Brain microvascular endothelial cell (primary cell): ENCODE data around the gene AHRR.
A peak's percentile ranks its signal among the peaks of the same experiment; 100 is the strongest.

Experiments
- DNase-seq: peaks from one replicate; pipeline ENCODE4 v3.0.0-alpha.2; 2020
- H3K27ac ChIP-seq: fragments of 250-450 bp; sonication (Bioruptor Pico); 2 replicates; pipeline ENCODE4 v1.5.1; 2020; ENCODE audit warnings: mild to moderate bottlenecking, moderate library complexity
- H3K27me3 ChIP-seq: fragments of 250-450 bp; sonication (Bioruptor Pico); replicated peaks from 2 replicates; pipeline ENCODE4 v1.5.1; 2020; ENCODE audit warnings: mild to moderate bottlenecking
- H3K36me3 ChIP-seq: fragments of 250-450 bp; sonication (Bioruptor Pico); replicated peaks from 2 replicates; pipeline ENCODE4 v1.5.1; 2020; ENCODE audit warnings: mild to moderate bottlenecking
- H3K4me3 ChIP-seq: 2 replicates; pipeline ENCODE4 v1.5.1; 2011; ENCODE audit warnings: low read depth, mild to moderate bottlenecking, control low read depth, low read length, moderate library complexity
- CTCF ChIP-seq: IDR thresholded peaks from 2 replicates; pipeline ENCODE4 v1.5.1; 2011; ENCODE audit warnings: low read depth, mild to moderate bottlenecking, moderate library complexity, low read length, control low read depth, inconsistent platforms; ENCODE audit errors: missing control alignments
- in situ Hi-C: cut with HindIII; loops from 2 replicates; pipeline ENCODE4 v1.10.0; 2017; ENCODE audit warnings: low sequenced_read_pairs, low pct_ligation_motif_present

The AHRR gene

DNA sequence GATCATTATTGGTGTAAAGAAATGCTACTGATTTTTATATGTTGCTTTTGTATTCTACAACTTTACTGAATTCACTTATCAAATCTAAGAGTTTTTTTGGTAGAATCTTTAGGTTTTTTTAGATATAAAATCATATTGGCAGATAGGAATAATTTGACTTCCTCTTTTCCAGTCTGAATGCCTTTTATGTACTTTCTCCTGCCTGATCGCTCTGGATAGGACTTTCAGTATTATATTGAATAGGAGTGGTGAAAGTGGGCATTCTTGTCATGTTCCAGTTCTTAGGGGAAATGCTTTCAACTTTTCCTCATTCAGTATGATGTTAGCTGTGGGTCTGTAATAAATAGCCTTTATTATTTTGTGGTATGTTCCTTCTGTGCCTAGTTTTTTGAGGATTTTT is 8.3 kb downstream of the AHRR start:
- Histone ChIP-seq H3K27ac (no peak overlapping the region), H3K4me3 (no peak overlapping the region), H3K36me3 (no peaks in the 10 kb centered on the region), H3K27me3 (no peaks in the 10 kb centered on the region)
- DNase-seq, result no peak
- in situ Hi-C loops, result no loop called here
- no peak for TF ChIP-seq CTCF

DNA sequence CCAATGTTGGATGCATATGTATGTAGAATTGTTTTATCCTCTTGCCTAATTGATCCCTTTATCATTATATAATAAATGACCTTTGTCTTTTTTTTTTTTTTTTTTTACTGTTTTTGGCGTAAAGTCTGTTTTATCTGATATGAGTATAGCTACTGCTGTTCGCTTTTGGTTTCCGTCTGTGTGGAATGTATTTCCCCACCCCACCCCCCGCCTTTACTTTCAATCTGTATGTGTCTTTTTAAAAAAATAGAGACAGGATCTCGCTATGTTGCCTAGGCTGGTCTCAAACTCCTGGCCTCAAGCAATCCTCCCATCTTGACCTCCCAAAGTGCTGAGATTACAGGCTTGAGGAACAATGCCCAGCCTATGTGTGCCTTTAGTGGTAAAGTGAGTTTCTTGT is 11.3 kb downstream of the AHRR start:
- no peaks in the 10 kb centered on the region for H3K36me3 ChIP-seq
- no peaks in the 10 kb centered on the region for H3K27me3 ChIP-seq
- H3K27ac ChIP-seq, result no peak overlapping the region
- in situ Hi-C loops, result no loop called here
- no peak for TF ChIP-seq CTCF
- H3K4me3 ChIP-seq, result no peak overlapping the region
- no peak for DNase-seq

GRCh38 chr5:333945-334344 is 12.4 kb downstream of the AHRR start:
- no peak for TF ChIP-seq CTCF
- no peak overlapping the region for H3K27ac ChIP-seq
- no peak for DNase-seq
- in situ Hi-C loops, result no loop called here
- no peaks in the 10 kb centered on the region for H3K27me3 ChIP-seq
- H3K36me3 ChIP-seq, result no peaks in the 10 kb centered on the region
- H3K4me3 ChIP-seq, result no peak overlapping the region

- no peaks in the 10 kb centered on the region for H3K27me3 ChIP-seq
- H3K4me3 ChIP-seq, result no peak overlapping the region
- no peak for TF ChIP-seq CTCF
- in situ Hi-C loops, result no loop called here
- no peak overlapping the region for H3K27ac ChIP-seq
- no peak for DNase-seq
- H3K36me3 ChIP-seq, result no peaks in the 10 kb centered on the region
Observed at GRCh38 chr5:334903-335739, 13.6 kb downstream of the AHRR start.

DNA sequence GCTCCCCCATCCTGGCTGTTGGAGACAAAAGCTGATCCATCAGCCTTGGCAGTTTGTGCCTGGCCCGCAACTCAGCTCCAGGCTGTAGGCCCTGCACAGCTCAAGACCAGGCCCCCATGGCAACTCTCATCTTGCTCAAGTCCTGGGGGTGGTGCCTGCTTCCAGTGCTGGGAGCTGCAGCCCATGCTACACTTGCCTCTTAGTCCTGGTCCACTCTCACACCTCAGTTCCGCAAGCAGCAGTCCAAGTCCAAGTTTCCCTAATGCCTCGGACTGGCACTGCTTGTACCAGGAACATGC is 14.2 kb downstream of the AHRR start:
- no peak for DNase-seq
- no peak for TF ChIP-seq CTCF
- Histone ChIP-seq H3K36me3 (no peaks in the 10 kb centered on the region), H3K27me3 (no peaks in the 10 kb centered on the region), H3K4me3 (no peak overlapping the region), H3K27ac (no peak overlapping the region)
- in situ Hi-C loops, result no loop called here

DNA sequence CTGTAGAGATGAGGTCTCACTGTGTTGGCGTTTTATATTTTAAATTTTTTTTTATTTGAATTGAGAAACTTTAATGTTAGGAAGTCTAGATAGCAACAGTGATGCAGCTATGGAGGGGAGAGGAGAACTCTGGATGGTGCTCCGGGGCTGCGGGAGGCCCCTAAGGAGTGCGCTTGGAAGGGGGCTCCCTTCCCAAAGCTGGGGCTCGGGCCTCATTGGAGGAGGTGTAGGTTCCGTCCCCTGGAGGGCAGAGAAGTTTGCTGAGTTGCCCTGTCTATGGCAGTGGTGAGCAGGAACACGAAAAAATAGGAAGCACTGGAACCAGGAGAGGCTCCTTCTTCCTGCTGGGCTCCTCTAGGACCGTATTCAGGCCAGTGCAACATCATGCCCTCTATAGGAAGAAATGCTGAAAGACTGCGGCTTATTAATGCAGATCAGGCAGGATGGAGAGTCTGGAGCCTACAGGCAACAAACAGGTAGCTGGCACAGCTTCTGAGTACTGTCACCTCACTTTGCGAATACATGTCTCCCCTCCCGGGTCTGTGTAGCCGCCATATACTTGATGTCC is 16.1 kb downstream of the AHRR start:
- Histone ChIP-seq H3K36me3 (no peaks in the 10 kb centered on the region), H3K27ac (no peak overlapping the region), H3K27me3 (no peaks in the 10 kb centered on the region), H3K4me3 (no peak overlapping the region)
- in situ Hi-C loops, result no loop called here
- peak; percentile 42 for DNase-seq
- peak; percentile 74 for TF ChIP-seq CTCF
